NCI-H226 (cell line): ENCODE data around the gene CHD5.

Experiments
- DNase-seq: peaks from one replicate; pipeline ENCODE4 v3.0.0-alpha.2; 2015

The CHD5 gene

DNA sequence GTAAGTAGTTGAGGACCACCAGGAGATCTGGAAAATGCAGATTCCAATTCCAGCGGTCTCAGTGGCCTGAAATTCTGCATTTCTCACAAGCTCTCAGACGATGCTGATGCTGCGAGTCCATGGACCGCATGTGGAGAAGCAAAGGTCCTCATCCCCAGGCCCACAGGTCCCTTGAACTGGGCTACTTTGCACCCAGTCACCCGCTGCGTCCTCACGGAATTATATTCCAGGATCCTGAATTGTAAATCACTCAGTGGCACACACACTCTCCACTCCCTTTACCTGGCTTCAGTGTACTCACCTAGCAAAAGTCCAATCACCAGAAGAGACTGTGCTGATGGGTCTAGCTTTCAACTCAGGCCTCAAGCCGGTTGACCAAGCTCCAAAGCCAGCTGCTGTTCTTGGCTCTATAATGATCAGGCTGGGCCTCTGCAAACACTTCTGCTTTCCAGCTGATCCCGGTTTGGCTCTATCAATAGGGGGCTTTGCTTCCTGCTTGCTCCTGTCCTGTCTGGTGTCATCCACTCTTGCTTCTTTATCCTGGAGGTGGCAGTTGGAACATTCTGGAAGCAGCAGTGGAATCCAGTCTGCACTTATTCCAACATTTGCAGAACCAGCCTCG, 20.2 kb upstream of the CHD5 start:
- no peak for DNase-seq

DNA sequence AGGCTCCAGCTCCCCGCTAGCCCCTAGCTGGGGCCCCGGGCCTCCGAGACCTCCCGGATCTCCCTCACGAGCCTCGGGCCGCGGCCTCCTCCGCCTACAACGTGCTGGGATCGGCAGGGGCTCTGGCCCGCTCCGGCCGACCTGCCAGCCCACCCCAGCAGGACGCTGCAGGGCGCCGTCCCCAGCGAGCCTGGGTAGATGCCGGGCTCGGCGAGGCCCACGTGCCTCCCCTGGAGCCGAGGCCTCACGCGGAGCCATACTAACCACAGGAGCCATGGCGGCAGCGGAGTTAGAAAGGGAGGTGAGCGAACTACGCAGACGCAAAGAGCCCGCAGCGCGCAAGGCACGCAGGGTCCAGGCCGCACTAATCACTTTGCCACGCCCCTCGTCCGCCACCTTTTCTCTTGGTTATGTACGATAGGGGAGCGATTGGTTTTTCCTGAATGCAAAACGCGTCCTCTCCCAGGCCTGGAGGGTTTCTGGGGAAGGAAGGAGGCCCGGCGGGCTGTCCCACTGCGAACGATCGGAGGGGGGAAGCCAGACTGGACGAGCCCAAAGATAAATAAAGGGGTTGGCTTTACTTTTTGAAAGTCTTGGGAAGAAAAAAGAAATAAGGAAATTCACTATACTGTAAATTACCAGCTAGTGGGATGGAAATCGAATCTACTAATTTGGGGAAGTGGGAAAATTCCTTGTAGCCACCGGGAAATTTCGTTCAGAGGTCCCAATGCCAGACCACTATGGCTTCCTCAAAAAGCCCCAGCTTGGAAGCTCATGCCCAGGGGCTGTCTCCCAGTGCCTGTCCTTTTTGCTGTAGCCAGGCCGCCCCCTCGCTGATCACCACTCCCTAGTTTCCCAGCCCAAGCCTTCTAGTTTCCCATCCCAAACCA, 19.4 kb upstream of the CHD5 start, which contains the start of gene RPL22:
TSS of gene RPL22 (minus strand) at position 298 of the 890 bp plus-strand sequence. CDS start at position 276, 22 bp downstream.
- peak; percentile 99 for DNase-seq

DNA sequence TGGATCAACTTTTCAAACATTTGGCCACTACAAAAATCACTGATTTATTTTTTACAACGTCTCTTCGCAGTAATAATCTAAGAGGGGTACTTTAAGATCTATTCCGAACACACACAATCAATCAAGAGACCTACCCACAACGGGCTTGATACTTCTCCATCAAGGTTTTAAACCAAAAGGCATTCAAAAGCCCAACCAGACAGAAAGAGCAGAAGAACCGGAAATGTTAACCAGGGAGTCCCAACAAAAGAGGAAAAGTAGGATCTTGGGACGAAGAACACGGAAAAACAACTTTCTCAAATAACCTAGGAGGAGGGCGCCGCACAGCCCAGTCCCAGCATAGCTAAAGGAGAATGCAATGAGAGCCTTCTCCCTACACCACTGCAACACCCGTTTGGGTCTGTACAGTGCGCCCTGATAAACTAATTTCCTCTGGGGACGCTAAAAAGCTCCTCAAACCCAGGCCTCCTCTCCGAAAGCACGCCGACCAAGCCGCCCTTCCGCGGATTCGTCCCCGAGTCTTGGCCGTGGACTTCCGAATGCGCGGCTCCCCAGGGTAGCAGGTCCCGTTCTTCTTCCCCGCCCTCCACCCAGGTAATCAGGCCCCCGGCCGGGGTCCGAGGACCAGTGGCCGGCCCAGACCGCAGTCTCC, 18.7 kb upstream of the CHD5 start:
- DNase-seq, result no peak

DNA sequence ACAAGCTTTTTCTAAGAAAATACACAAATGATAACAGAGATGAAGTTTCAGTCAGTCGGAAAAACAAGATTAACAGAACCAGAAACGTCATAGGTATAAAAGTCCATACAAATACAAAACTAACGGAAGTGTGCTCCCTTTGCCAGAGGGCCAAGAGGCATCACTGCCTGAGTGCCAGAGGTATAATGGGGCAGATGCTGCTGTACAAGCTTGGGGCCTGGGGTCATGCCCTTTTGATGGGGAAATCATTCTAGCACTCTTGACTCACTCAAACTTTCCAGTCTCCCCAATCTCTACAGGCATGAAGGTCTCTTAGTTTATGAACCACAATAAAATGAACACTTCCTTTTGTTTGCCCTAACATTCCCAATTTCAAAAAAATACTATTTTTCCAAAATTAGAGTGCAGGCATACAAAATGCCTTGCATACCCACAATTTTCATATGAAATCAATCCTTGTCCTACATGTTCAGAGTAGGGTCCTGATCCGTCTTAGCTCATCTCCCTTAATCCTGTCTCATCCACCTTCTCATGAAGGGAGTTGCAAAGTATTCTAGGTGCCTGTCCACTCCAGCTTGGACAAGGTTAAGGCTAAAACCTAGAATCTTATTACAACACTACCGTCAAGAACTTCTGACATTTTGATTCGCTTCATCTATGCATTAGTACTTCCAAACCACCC, 17.8 kb upstream of the CHD5 start:
- no peak for DNase-seq

DNA sequence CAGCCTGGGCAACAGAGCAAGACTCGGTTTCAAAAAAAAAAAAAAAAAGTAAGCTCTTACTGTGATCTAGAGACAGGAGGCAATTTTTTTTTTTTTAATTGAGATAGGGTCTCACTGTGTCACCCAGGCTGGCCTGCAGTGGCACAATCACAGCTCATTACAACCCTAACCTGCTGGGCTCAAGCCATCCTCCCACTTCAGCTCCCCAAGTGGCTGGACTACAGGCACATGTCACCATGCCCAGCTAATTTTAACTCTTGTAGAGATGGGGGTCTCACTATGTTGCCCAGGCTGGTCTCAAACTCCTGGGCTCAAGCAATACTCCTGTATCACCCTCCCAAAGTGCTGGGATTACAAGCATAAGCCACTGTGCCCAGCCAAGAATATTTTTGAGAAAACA, 11.8 kb upstream of the CHD5 start:
- no peak for DNase-seq

DNA sequence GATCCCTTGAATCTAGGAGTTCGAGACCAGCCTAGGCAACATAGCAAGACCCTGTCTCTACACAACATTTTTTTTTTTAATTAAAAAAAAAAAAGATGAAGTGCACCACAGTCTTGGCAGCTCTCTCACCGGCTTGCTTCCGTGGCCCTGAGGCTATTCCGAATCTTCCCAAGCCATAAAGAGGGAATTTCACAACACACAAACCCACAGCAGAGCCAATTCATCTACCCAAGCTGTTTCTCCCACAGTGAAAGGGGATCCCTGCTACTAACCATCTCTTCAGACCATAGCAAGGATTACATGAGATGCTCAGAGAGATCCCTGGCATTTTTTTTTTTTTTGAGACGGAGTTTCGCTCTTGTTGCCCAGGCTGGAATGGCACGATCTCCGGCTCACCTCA, 8.3 kb upstream of the CHD5 start:
- DNase-seq, result peak; percentile 20

DNA sequence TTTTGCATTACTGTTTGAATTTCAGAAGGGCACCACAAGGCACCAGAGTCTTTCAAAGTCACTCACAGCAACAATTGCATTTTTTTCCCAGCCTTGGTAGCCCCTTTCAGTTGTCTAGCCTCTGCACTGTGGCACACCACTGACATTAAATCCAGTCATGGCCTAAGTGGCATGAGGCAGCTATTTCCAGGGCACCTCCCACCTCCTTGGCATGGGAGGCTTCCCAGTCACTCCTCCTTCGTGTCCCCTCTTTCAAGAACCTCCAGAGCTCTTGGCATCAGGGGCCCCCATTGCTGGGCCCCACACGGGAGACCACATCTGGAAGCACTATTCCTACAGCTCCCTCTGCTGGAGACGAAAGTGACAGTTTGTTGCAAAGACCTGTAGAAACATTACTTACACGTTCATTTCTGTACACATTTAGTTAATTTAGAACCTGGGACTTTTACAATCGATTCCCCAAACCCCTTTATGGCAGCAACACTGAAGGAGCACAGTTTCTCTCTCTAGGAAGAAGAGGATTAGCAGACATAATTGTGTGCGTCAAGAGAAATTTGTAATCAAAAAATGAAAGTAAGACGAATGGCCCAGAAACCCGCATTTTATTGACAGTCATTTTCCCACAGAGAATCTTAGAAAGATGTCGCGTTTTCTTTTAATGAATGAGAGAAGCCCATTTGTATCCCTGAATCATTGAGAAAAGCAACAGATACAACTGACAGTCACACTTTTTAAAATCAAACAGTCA, 5.7 kb upstream of the CHD5 start:
- no peak for DNase-seq

DNA sequence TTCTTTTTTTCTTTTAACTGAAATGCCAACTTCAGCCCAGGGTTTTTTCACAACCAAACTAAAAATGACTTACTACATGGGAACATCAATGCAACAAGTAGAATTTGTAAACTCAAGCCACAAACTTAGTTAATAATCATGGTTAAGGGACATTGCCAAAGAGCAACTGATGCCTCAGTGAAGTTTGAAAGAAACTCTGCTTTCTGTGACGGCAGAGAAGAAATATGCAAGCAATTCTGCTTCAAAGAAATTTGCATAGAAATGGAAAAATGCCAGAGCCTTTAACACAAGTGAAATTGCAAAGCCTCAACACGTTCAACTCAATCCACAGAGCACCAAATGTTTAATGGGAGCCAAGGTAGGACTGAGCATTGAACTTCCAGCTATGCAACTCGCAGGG, 5.0 kb upstream of the CHD5 start:
- peak; percentile 74 for DNase-seq

DNA sequence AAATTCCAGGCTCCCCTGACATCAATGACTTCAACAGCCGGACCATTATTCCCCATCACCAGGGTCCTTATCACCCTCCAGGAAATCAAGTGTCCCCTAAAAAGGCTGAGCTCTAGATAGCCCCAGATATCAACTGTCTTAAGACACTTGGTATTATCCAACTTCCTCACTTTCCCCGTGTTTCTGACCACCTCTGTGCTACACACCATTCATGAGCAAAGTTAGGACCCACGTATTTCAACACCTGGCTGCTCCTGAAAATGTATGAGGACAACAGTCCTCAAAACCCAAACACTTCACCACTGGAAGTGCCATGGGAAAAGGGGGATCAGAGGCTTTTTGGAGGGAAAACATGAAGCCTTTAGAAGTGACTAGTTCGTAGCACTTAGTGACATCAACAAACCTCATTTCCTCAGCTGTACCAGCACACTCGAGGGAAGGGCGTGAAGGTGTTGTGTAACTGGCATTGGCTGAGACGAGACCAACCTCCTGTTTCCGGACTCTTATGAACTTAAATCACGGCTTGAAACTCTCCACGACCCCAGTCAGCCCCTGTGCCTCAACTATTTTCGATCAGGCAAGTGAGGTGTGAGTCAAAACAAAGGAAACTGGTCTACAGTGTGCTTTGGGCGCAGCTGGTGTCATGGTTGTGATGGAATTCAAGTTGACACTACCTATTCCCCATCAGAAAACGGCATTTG, 4.1 kb upstream of the CHD5 start:
- no peak for DNase-seq

DNA sequence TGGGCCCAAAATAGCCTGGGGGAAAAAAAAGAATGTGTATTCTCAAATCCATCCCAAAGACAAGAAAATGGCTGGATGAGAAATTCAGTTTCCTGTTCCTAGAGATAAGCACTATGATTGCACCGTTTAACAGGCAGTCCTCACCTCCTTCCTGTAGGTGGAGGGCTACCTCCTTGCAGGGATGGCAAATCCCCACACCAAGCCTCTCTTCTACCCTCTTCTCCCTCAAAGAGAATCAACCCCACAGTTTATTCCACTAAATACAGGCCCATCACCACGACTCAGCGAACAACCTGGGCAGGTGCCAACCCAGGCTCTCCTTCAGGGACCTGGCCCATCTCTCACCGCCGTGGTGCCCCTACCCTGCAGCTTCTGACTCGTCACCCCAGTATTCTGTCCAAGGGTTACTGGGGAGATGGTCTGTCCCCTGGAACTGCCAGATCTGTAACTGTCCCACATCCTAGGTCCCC, 3.4 kb upstream of the CHD5 start:
- peak; percentile 71 for DNase-seq

DNA sequence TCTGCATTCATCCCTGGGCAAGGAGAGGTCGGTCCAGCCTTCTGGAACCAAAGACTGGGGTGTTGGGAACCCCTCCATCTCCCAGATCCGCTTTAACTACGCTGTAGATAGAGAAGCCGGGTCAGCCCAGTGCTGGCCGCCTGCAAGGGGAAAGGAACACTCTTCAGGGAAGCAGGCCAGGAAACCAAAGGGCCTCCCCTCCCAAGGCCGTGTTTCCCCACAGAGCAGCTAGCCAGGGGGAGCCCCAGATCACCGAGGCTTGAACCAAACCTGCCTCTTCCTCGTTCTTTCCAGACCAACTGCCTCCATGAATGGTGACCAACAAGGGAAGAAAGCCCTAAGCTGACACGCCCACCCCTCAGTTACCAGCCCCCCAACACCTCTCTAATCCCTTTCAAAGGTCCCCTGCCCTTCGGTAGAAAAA, 1.2 kb upstream of the CHD5 start:
- no peak for DNase-seq

DNA sequence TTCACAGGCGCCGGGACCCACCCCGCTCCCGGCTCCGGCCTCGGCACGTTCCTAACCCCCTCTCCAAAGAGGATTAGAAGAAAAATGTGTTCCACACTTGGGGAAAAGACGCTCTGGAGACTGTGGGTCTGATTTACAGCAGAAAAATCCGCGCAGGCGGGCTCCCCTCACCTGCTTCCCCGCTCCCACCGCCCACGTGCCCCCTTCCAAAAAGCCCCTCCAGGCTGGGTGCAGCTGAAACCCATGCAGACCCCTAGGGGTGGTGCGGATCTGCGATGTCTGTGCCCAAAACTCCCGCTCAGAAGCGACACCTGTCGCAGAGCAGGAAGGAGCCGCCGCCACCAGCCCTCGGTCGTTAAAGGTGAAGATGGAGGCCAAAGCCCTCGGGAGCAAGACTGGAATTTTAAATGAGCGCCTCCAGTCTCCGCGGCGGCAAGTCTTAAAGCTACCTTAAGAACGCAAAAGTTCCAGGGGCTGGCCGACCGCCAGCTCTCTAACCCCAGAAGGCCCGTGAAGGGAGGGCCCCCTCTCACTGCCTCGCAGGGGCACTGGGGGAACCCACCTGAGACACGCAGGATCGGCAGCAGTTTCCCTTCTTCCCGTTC, 688 bp upstream of the CHD5 start:
- no peak for DNase-seq

DNA sequence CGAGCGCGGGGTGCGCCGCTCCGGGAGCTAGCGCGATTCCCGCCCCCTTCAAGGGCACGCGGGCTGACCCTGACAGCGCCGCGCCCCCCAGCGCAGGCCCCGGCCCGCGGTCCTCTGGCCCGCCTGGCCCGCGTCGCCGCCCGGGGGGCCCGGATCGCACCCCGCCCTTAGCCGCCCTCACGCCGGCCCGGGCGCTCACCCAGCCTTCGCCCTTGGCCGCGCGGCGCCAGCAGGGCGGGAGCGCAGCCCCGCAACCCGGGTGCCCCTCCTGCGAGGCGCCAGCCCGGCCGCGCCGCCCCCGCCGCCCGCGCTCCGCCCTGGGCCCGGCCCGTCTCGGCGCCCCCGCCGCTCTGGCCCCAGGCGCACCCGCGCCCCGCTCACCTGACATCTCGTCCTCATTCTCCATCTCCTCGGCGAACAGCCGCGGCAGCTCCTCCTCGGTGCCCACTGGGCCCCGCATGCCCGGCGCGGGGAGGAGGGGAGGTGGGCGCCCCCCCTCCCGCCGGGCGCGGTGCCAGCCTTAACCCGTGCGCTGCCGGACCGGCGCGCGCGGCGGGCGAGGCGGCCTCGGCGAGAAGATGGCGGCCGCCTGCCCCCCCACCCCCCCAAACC, 451 bp downstream of the CHD5 start:
- DNase-seq, result no peak

DNA sequence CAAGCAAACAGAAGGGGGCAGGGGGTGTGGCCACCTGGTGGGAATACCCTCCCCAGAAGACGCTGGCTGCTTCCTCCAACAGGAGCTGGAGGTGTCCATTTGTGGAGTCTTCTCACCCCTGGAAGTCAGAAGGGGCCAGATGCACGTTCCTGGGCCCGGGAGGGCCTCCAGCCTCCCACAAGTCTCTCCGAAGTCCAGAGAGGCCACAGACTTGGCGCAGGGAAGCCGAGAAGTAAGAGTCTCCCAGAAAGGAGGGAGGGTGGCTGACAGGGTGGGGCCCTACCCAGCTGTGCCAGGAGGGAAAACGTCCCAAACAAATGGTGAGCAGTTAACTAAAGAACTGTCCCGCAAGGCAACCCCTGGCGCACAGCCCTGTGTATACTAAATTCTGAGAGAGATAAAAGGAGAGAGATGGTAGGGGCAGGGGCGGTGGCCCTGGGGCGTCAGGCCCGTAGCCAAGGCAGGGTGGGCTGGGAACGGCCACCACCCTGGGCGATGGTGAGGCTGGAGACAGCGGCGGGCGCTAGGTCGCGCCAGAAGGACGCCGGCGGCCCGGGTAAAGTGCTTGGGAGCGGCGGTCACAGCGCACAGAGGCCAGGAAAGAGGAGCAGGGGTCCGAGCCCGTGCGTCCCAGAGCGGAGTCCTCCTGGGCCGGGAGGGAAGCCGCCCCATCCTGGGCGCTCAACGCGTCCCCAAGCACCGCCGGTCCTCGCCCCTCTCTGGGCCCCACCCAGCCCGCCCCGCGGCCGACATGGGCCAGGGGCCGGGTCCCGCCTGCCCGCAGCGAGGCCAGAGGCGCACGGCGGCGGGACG, 1.2 kb downstream of the CHD5 start:
- DNase-seq, result no peak

DNA sequence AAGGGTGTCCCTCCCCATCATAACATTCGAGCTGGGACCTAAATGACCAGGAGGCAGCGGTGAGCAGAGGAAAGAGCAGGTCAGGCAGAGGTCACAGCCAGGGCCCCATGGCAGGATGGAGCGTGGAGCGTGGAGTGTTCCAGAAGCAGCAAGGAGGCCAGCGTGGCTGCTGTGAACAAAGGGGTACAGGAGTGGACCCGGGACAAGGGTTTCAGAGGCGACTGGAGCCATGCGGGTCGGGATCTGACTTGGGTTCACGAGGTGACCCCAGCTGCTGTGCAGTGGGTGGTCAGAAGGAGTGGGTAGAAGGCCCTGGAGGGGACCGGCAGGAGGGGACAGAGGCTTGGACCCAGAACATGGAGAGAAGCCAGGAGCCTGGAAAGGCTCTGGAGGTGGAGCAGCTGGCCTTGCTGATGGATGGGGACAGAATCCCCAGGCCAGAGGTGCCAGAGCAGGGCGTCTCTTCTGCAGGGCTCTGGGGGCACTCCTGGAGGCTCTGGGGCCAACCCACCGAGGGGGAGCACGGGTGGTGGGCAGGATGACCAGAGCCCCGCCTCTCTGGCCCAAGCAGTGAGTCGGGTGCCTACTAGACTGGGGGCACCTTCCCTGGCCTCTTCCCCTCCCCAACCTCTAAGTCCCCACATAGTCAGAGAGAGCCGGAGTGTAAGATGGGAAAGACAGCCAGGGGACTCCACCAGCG, 2.3 kb downstream of the CHD5 start:
- no peak for DNase-seq

DNA sequence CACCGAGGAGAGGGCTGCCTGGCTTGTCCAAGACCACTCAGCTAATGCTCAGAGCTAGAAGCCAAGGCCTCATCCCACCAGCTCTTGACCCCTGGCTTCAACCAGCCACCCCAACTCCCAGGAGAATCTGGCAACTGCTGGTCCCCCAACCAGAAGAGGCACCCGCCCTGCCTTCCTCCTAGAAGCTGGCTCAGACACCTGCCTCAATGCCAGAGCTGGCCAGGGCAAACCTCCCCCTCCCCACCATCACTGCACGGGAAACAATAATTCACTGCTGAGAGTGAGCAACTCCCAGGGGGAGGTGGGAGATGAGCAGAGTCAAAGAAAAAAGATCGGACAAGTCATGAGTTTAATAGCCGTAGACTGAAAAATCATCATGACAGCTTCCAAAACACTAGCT, 3.3 kb downstream of the CHD5 start:
- DNase-seq, result no peak

DNA sequence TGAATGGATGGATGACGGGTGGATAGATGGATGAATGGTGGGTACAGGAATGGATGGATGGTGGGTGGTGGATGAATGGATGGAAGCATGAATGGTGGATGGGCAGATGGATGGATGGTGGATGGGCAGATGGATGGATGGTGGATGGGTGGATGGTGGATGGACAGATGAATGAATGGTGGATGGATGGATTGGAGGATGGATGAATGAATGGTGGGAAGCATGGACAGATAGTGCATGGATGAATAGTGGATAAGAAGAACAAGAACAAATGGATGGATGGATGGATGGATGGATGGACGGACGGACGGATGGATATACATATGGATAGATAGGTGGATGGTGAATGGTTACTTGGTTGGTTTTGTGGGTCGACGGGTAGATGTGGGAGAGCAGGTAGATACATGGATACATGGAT, 4.7 kb downstream of the CHD5 start:
- DNase-seq, result no peak

DNA sequence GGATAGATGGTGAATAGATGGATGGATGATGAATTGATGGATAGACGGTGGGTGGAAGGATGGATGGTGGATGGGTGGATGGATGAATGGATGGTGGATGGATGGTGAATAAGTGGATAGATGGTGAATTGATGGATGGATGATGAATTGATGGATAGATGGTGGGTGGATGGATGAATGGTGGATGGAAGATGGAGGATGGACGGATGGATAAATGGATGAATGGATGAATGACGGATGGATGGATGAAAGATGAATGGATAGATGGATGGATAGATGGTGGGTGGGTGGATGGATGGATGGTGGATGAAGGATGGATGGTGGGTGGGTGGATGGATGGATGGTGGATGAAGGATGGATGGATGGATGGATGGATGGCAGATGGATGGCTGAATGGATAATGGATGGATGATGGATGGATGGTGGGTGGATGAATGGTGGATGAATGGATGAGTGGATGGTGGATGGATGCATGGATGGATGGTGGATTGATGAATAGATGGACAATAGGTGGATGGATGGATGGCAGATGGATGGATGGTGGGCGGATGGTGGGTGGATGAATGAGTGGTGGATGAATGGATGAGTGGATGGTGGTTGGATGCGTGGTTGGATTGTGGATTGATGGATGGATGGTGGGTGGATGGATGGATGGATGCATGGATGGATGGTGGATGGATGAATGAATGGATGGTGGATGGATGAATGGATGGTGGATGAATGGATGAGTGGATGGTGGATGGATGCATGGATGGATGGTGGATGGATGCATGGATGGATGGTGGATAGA, 5.3 kb downstream of the CHD5 start:
- DNase-seq, result no peak
